HepG2 (cell line): ENCODE data around the gene NBEAL2. TPM values are rescaled to one million over a fixed set of nuclear protein-coding genes. Genes with fewer than 3 reads are reported as not detected.

Experiments
- ADNP ChIP-seq: sonication (generic); formaldehyde crosslinking; IDR thresholded peaks from 2 replicates; pipeline ENCODE4 v1.4.0; 2020; ENCODE audit warnings: missing genetic modification reagents
- CBX2 ChIP-seq, 2 experiments: fragments of 200-600 bp in 1 of 2; sonication (generic); formaldehyde crosslinking in 1 of 2; IDR thresholded peaks; 2 replicates each; pipeline versions ENCODE4 v1.7.0 to v1.8.1; 2018 to 2022; ENCODE audit warnings: low read depth in 2 of 2, low read length in 1 of 2, mild to moderate bottlenecking in 1 of 2, missing genetic modification reagents in 1 of 2
- CHD2 ChIP-seq: IDR thresholded peaks from 2 replicates; pipeline ENCODE4 v1.6.1; 2011; ENCODE audit warnings: low read depth, low read length, improper control_type of control experiment
- CREBL2 ChIP-seq: sonication (generic); formaldehyde crosslinking; IDR thresholded peaks from 2 replicates; pipeline ENCODE4 v1.8.1; 2023; ENCODE audit warnings: missing genetic modification reagents, mild to moderate bottlenecking, borderline replicate concordance
- EED ChIP-seq: sonication (generic); formaldehyde crosslinking; IDR thresholded peaks from 2 replicates; pipeline ENCODE4 v1.5.0; 2020; ENCODE audit warnings: mild to moderate bottlenecking, missing genetic modification reagents
- HNF4G ChIP-seq, 2 experiments: sonication (generic) in 1 of 2; formaldehyde crosslinking in 1 of 2; IDR thresholded peaks; 2 replicates each; pipeline versions ENCODE4 v1.4.0 to v1.6.1; 2011 to 2020; ENCODE audit warnings: borderline replicate concordance in 2 of 2, low read depth in 2 of 2, mild to moderate bottlenecking in 2 of 2, low read length in 1 of 2, missing genetic modification reagents in 1 of 2, moderate library complexity in 1 of 2
- MEIS2 ChIP-seq: sonication (generic); formaldehyde crosslinking; IDR thresholded peaks from 2 replicates; pipeline ENCODE4 v1.9.0; 2021; ENCODE audit warnings: mild to moderate bottlenecking, missing genetic modification reagents
- NFE2L1 ChIP-seq: sonication (generic); formaldehyde crosslinking; IDR thresholded peaks from 2 replicates; pipeline ENCODE4 v1.4.0; 2020; ENCODE audit warnings: missing genetic modification reagents, mild to moderate bottlenecking, borderline replicate concordance
- PRPF4 ChIP-seq: fragments of 200-400 bp; formaldehyde crosslinking; IDR thresholded peaks from 2 replicates; pipeline ENCODE4 v1.6.1; 2016; ENCODE audit warnings: low read length, low read depth; ENCODE audit not compliant: poor library complexity, severe bottlenecking
- RAD51 ChIP-seq: fragments of 450-650 bp; IDR thresholded peaks from 2 replicates; pipeline ENCODE4 v1.6.1; 2016; ENCODE audit warnings: borderline replicate concordance
- ZBTB42 ChIP-seq: sonication (generic); formaldehyde crosslinking; IDR thresholded peaks from 2 replicates; pipeline ENCODE4 v1.5.0; 2020; ENCODE audit warnings: mild to moderate bottlenecking, missing genetic modification reagents
- ZFP36L1 ChIP-seq: sonication (generic); formaldehyde crosslinking; IDR thresholded peaks from 2 replicates; pipeline ENCODE4 v1.8.0; 2022; ENCODE audit warnings: mild to moderate bottlenecking, missing genetic modification reagents, moderate library complexity
- ZNF382 ChIP-seq: sonication (generic); formaldehyde crosslinking; IDR thresholded peaks from 2 replicates; pipeline ENCODE4 v1.5.0; 2020; ENCODE audit warnings: missing genetic modification reagents, mild to moderate bottlenecking, borderline replicate concordance
- ZNF543 ChIP-seq: sonication (generic); formaldehyde crosslinking; IDR thresholded peaks from 2 replicates; pipeline ENCODE4 v1.4.0; 2020; ENCODE audit warnings: mild to moderate bottlenecking, missing genetic modification reagents
- ZNF773 ChIP-seq: sonication (generic); formaldehyde crosslinking; IDR thresholded peaks from 2 replicates; pipeline ENCODE4 v1.4.0; 2020; ENCODE audit warnings: missing genetic modification reagents, borderline replicate concordance
- polyA plus RNA-seq, 8 experiments: library from polyadenylated mRNA; depleted of rRNA in 3 of 8; stranded (reverse) in 7 of 8; unstranded in 1 of 8; fragments of >200 nt; fragmentation: Illumina TruSeq in 4 of 8; extraction: Trizol in 4 of 8; gene quantifications; 2 replicates each; pipeline versions ENCODE4 v1.2.1 to v1.2.3, GENCODE V29; 2011 to 2016; ENCODE audit warnings: low read depth in 4 of 8, missing spikeins in 1 of 8, mixed read lengths in 1 of 8; ENCODE audit not compliant: insufficient read depth in 1 of 8
- total RNA-seq, 5 experiments: library from RNA; depleted of rRNA; stranded (reverse); fragments of >200 nt; fragmentation: Illumina TruSeq; extraction: Trizol; gene quantifications; 2 replicates each; pipeline ENCODE4 v1.2.3, GENCODE V29; 2016; ENCODE audit warnings: low read depth in 1 of 5
- TF ChIP-seq, protein P1 (sequence below): sonication (generic); formaldehyde crosslinking; IDR thresholded peaks from 2 replicates; pipeline ENCODE4 v1.9.0; 2021; ENCODE audit warnings: missing genetic modification reagents, borderline replicate concordance
- TF ChIP-seq, protein P2 (sequence below): sonication (generic); formaldehyde crosslinking; IDR thresholded peaks from 2 replicates; pipeline ENCODE4 v1.8.0; 2022; ENCODE audit warnings: mild to moderate bottlenecking, missing genetic modification reagents, moderate library complexity
- TF ChIP-seq, protein P3 (sequence below): sonication (generic); formaldehyde crosslinking; IDR thresholded peaks from 2 replicates; pipeline ENCODE4 v1.4.0; 2020; ENCODE audit warnings: missing genetic modification reagents
- TF ChIP-seq, protein P4 (sequence below): sonication (generic); formaldehyde crosslinking; IDR thresholded peaks from 2 replicates; pipeline ENCODE4 v1.5.1; 2020; ENCODE audit warnings: missing genetic modification reagents, mild to moderate bottlenecking, borderline replicate concordance
- TF ChIP-seq, protein P5 (sequence below): sonication (generic); formaldehyde crosslinking; IDR thresholded peaks from 2 replicates; pipeline ENCODE4 v1.4.0; 2020; ENCODE audit warnings: missing genetic modification reagents

NBEAL2 gene
- total and polyA plus RNA-seq, 2 of the 13 experiments (the other 11 are each of a cell fraction or from before 2014, with no cell fraction given), result 9.7 to 12.4 TPM

GRCh38 chr3:46948830-46949671 lies 30.4 kb upstream of the NBEAL2 start (continued):
- TF ChIP-seq, protein P1, sequence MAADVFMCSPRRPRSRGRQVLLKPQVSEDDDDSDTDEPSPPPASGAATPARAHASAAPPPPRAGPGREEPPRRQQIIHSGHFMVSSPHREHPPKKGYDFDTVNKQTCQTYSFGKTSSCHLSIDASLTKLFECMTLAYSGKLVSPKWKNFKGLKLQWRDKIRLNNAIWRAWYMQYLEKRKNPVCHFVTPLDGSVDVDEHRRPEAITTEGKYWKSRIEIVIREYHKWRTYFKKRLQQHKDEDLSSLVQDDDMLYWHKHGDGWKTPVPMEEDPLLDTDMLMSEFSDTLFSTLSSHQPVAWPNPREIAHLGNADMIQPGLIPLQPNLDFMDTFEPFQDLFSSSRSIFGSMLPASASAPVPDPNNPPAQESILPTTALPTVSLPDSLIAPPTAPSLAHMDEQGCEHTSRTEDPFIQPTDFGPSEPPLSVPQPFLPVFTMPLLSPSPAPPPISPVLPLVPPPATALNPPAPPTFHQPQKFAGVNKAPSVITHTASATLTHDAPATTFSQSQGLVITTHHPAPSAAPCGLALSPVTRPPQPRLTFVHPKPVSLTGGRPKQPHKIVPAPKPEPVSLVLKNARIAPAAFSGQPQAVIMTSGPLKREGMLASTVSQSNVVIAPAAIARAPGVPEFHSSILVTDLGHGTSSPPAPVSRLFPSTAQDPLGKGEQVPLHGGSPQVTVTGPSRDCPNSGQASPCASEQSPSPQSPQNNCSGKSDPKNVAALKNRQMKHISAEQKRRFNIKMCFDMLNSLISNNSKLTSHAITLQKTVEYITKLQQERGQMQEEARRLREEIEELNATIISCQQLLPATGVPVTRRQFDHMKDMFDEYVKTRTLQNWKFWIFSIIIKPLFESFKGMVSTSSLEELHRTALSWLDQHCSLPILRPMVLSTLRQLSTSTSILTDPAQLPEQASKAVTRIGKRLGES (CRISPR knock-in tag), result no peak
- TF ChIP-seq NFE2L1 (CRISPR knock-in tag) (no peak), RAD51 (no peak), CBX2 (IDR thresholded peaks at IDR 0.05; ENCODE audit: low read depth, low read length) (no peak), CBX2 (CRISPR knock-in tag; IDR thresholded peaks at IDR 0.05; ENCODE audit: low read depth) (no peak), CREBL2 (no peak), ZBTB42 (CRISPR knock-in tag) (no peak), PRPF4 (no peak), EED (no peak), ZNF773 (CRISPR knock-in tag) (no peak), HNF4G (IDR thresholded peaks at IDR 0.05; ENCODE audit: borderline replicate concordance, low read depth, low read length) (peak; percentile 21; the same call in 1 of the 2 replicates), HNF4G (CRISPR knock-in tag; IDR thresholded peaks at IDR 0.05; ENCODE audit: borderline replicate concordance, low read depth) (no peak), ZNF543 (CRISPR knock-in tag) (no peak), ADNP (CRISPR knock-in tag) (no peak), MEIS2 (CRISPR knock-in tag) (no peak), ZFP36L1 (no peak), CHD2 (no peak), ZNF382 (no peak)
- TF ChIP-seq, protein P2, sequence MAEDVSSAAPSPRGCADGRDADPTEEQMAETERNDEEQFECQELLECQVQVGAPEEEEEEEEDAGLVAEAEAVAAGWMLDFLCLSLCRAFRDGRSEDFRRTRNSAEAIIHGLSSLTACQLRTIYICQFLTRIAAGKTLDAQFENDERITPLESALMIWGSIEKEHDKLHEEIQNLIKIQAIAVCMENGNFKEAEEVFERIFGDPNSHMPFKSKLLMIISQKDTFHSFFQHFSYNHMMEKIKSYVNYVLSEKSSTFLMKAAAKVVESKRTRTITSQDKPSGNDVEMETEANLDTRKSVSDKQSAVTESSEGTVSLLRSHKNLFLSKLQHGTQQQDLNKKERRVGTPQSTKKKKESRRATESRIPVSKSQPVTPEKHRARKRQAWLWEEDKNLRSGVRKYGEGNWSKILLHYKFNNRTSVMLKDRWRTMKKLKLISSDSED (CRISPR knock-in tag), result no peak
- TF ChIP-seq, protein P3, sequence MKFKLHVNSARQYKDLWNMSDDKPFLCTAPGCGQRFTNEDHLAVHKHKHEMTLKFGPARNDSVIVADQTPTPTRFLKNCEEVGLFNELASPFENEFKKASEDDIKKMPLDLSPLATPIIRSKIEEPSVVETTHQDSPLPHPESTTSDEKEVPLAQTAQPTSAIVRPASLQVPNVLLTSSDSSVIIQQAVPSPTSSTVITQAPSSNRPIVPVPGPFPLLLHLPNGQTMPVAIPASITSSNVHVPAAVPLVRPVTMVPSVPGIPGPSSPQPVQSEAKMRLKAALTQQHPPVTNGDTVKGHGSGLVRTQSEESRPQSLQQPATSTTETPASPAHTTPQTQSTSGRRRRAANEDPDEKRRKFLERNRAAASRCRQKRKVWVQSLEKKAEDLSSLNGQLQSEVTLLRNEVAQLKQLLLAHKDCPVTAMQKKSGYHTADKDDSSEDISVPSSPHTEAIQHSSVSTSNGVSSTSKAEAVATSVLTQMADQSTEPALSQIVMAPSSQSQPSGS (CRISPR knock-in tag), result no peak
- TF ChIP-seq, protein P4, sequence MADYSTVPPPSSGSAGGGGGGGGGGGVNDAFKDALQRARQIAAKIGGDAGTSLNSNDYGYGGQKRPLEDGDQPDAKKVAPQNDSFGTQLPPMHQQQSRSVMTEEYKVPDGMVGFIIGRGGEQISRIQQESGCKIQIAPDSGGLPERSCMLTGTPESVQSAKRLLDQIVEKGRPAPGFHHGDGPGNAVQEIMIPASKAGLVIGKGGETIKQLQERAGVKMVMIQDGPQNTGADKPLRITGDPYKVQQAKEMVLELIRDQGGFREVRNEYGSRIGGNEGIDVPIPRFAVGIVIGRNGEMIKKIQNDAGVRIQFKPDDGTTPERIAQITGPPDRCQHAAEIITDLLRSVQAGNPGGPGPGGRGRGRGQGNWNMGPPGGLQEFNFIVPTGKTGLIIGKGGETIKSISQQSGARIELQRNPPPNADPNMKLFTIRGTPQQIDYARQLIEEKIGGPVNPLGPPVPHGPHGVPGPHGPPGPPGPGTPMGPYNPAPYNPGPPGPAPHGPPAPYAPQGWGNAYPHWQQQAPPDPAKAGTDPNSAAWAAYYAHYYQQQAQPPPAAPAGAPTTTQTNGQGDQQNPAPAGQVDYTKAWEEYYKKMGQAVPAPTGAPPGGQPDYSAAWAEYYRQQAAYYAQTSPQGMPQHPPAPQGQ (CRISPR knock-in tag), result no peak
- TF ChIP-seq, protein P5, sequence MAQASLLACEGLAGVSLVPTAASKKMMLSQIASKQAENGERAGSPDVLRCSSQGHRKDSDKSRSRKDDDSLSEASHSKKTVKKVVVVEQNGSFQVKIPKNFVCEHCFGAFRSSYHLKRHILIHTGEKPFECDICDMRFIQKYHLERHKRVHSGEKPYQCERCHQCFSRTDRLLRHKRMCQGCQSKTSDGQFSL (CRISPR knock-in tag), result no peak
